Stimulated activated CD4-positive, alpha-beta T cell treated with anti-CD3 and anti-CD28 coated beads, Interleukin-15, amount 100 ng/mL, for 48 hours (primary cell): ENCODE data around the gene AMN1.

Experiments used
- DNase-seq, 2 donors: peaks; one replicate each; pipeline ENCODE4 v3.0.0-alpha.2; 2020; ENCODE audit warnings: low read depth in 2 of 2

AMN1 gene

GRCh38 chr12:31631023-31631724 is 97.6 kb downstream of the AMN1 start:
- DNase-seq, result no peak

GRCh38 chr12:31629756-31630732 is 98.8 kb downstream of the AMN1 start:
- DNase-seq, result no peak

- no peak for DNase-seq
Measured at GRCh38 chr12:31627456-31628054, 101.3 kb downstream of the AMN1 start.

- DNase-seq, result no peak
Measured at GRCh38 chr12:31626270-31626995, 102.4 kb downstream of the AMN1 start.

- DNase-seq, result no peak
Measured at GRCh38 chr12:31622038-31622437, 106.8 kb downstream of the AMN1 start.
